Activated T-cell treated with anti-CD3 and anti-CD28 coated beads, Interleukin-2, amount 50 U/mL, for 24 hours (primary cell): ENCODE results near the gene PIH1D1.
"Not testable (repeated sequence)": the region's sequence is repeated elsewhere in the genome, so short reads cannot be mapped to it uniquely, and the experiment has no call there.

Source experiments
- DNase-seq: peaks from one replicate; pipeline ENCODE4 v3.0.0-alpha.2; 2020
- H3K27ac Mint-ChIP-seq: 2 replicates; pipeline ENCODE4 v1.8.0; 2020; ENCODE audit warnings: mild to moderate bottlenecking, mixed read lengths
- H3K27me3 Mint-ChIP-seq: 2 replicates; pipeline ENCODE4 v1.8.0; 2020; ENCODE audit warnings: mixed read lengths
- H3K36me3 Mint-ChIP-seq: 2 replicates; pipeline ENCODE4 v1.8.0; 2020; ENCODE audit warnings: low read depth, mixed read lengths
- H3K4me1 Mint-ChIP-seq: 2 replicates; pipeline ENCODE4 v1.8.0; 2020; ENCODE audit warnings: low read depth, mixed read lengths
- H3K4me3 Mint-ChIP-seq: 2 replicates; pipeline ENCODE4 v1.8.0; 2020; ENCODE audit warnings: mild to moderate bottlenecking, moderate library complexity, mixed read lengths
- H3K9me3 Mint-ChIP-seq: 2 replicates; pipeline ENCODE4 v1.8.0; 2020; ENCODE audit warnings: mixed read lengths

Gene PIH1D1

GRCh38 chr19:49470615-49470978, 19.0 kb upstream of the PIH1D1 start:
- DNase-seq, result no peak
- Mint-ChIP-seq H3K36me3 (peaks cover 38% of the 10 kb centered on the region), H3K4me3 (peak overlapping the region; percentile 48), H3K4me1 (peaks cover 56% of the 10 kb centered on the region), H3K27me3 (no peaks in the 10 kb centered on the region), H3K27ac (peak overlapping the region; percentile 85), H3K9me3 (no peaks in the 10 kb centered on the region)

- H3K4me1 Mint-ChIP-seq, result peaks cover 51% of the 10 kb centered on the region
- DNase-seq, result peak; percentile 85
- H3K27me3 Mint-ChIP-seq, result no peaks in the 10 kb centered on the region
- peaks cover 44% of the 10 kb centered on the region for H3K36me3 Mint-ChIP-seq
- H3K4me3 Mint-ChIP-seq, result peak overlapping the region; percentile 48
- no peaks in the 10 kb centered on the region for H3K9me3 Mint-ChIP-seq
- peak overlapping the region; percentile 85 for H3K27ac Mint-ChIP-seq
Observed at GRCh38 chr19:49469828-49470614, 18.4 kb upstream of the PIH1D1 start.

- peak; percentile 72 for DNase-seq
- Mint-ChIP-seq H3K4me3 (peak overlapping the region; percentile 58), H3K27me3 (no peaks in the 10 kb centered on the region), H3K27ac (peak overlapping the region; percentile 95), H3K36me3 (peaks cover 53% of the 10 kb centered on the region), H3K9me3 (no peaks in the 10 kb centered on the region), H3K4me1 (peaks cover 51% of the 10 kb centered on the region)
Observed at GRCh38 chr19:49468746-49469447, 17.3 kb upstream of the PIH1D1 start.

DNA sequence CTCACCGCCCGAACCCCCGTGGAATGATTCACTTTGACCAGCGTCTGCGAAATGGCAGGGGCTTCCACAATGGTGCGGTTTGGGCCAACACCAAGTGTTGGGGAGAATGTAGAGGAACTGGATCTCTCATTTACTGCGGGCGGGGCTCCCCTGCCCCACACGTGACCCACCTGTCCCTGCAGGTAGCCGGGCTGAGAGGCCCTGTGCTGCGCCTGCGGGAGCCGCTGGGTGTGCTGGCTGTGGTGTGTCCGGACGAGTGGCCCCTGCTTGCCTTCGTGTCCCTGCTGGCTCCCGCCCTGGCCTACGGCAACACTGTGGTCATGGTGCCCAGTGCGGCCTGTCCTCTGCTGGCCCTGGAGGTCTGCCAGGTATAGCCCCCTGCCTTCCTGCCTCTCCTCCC, 16.6 kb upstream of the PIH1D1 start:
- no peak for DNase-seq
- peaks cover 44% of the 10 kb centered on the region for H3K4me1 Mint-ChIP-seq

DNA sequence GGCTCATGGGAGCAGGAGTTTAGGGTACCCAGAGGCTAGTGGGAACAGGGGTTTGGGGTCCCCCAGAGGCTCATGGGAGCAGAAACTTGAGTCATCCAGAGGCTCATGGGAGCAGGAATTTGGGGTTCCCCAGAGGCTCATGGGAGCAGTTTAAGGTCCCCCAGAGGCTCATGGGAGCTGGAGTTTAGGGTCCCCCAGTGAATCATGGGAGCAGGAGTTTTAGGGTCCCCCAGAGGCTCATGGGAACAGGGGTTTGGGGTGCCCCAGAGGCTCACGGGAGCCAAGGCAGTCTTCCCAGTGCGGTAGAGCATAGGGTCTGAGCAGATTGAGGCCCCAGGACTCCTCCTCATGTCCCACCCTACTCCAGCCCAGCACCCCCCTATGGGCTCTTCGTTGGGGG, 13.8 kb upstream of the PIH1D1 start:
- Mint-ChIP-seq H3K9me3 (no peaks in the 10 kb centered on the region), H3K27ac (no peak overlapping the region), H3K4me1 (peaks cover 20% of the 10 kb centered on the region), H3K36me3 (peaks cover 52% of the 10 kb centered on the region), H3K4me3 (no peak overlapping the region), H3K27me3 (no peaks in the 10 kb centered on the region)
- no peak for DNase-seq

More for the DNA sequence above, 16.6 kb upstream of the PIH1D1 start:
- H3K27me3 Mint-ChIP-seq, result no peaks in the 10 kb centered on the region
- no peak overlapping the region for H3K4me3 Mint-ChIP-seq
- peak overlapping the region; percentile 95 for H3K27ac Mint-ChIP-seq
- peaks cover 53% of the 10 kb centered on the region for H3K36me3 Mint-ChIP-seq
- no peaks in the 10 kb centered on the region for H3K9me3 Mint-ChIP-seq

GRCh38 chr19:49463960-49464740, 12.5 kb upstream of the PIH1D1 start:
- peaks cover 55% of the 10 kb centered on the region for H3K36me3 Mint-ChIP-seq
- DNase-seq, result no peak
- no peaks in the 10 kb centered on the region for H3K27me3 Mint-ChIP-seq
- H3K27ac Mint-ChIP-seq, result peak overlapping the region; percentile 50
- no peaks in the 10 kb centered on the region for H3K9me3 Mint-ChIP-seq
- peaks cover 10% of the 10 kb centered on the region for H3K4me1 Mint-ChIP-seq
- H3K4me3 Mint-ChIP-seq, result no peak overlapping the region

GRCh38 chr19:49462492-49462891, 10.9 kb upstream of the PIH1D1 start:
- H3K27ac Mint-ChIP-seq, result no peak overlapping the region
- H3K4me1 Mint-ChIP-seq, result peaks cover 8% of the 10 kb centered on the region
- peaks cover 58% of the 10 kb centered on the region for H3K36me3 Mint-ChIP-seq
- DNase-seq, result no peak
- no peaks in the 10 kb centered on the region for H3K27me3 Mint-ChIP-seq
- no peaks in the 10 kb centered on the region for H3K9me3 Mint-ChIP-seq
- H3K4me3 Mint-ChIP-seq, result no peak overlapping the region

- no peak overlapping the region for H3K27ac Mint-ChIP-seq
- H3K4me3 Mint-ChIP-seq, result no peak overlapping the region
- peaks cover 58% of the 10 kb centered on the region for H3K36me3 Mint-ChIP-seq
- H3K27me3 Mint-ChIP-seq, result no peaks in the 10 kb centered on the region
- peaks cover 9% of the 10 kb centered on the region for H3K4me1 Mint-ChIP-seq
- no peaks in the 10 kb centered on the region for H3K9me3 Mint-ChIP-seq
- no peak for DNase-seq
Observed at GRCh38 chr19:49461656-49462055, 10.0 kb upstream of the PIH1D1 start.

GRCh38 chr19:49461130-49461529, 9.5 kb upstream of the PIH1D1 start:
- DNase-seq, H3K4me3 Mint-ChIP-seq, H3K27ac Mint-ChIP-seq, H3K9me3 Mint-ChIP-seq, H3K27me3 Mint-ChIP-seq: not testable (repeated sequence)
- Mint-ChIP-seq H3K36me3 (peaks cover 60% of the 10 kb centered on the region), H3K4me1 (peaks cover 14% of the 10 kb centered on the region)

GRCh38 chr19:49459388-49459787, 7.8 kb upstream of the PIH1D1 start:
- H3K9me3 Mint-ChIP-seq, result no peaks in the 10 kb centered on the region
- DNase-seq, result no peak
- peaks cover 24% of the 10 kb centered on the region for H3K4me1 Mint-ChIP-seq
- peaks cover 52% of the 10 kb centered on the region for H3K36me3 Mint-ChIP-seq
- H3K27me3 Mint-ChIP-seq, result no peaks in the 10 kb centered on the region
- H3K27ac Mint-ChIP-seq, result no peak overlapping the region
- no peak overlapping the region for H3K4me3 Mint-ChIP-seq

GRCh38 chr19:49458567-49458903, 6.9 kb upstream of the PIH1D1 start:
- H3K36me3 Mint-ChIP-seq, result peaks cover 57% of the 10 kb centered on the region
- DNase-seq, result no peak
- no peaks in the 10 kb centered on the region for H3K9me3 Mint-ChIP-seq
- H3K27ac Mint-ChIP-seq, result peak overlapping the region; percentile 77
- no peak overlapping the region for H3K4me3 Mint-ChIP-seq
- H3K27me3 Mint-ChIP-seq, result no peaks in the 10 kb centered on the region
- peaks cover 31% of the 10 kb centered on the region for H3K4me1 Mint-ChIP-seq

DNA sequence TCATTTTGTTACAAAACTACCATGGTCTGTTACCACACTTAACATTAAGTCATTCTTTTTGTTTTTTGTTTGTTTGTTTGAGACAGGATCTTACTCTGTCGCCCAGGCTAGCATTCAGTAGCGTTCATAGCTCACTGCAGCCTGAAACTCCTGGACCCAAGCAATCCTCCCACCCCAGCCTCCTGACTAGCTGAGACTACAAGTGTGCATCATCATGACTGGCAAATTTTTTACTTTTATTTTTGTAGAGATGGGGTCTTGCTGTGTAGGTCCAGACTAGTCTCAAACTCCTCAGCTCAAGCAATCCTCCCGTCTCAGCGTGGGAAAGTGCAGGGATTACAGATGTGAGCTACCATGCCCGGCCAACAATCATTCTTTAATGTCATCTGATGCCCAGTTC, 4.7 kb upstream of the PIH1D1 start:
- Mint-ChIP-seq H3K27ac (peak overlapping the region; percentile 68), H3K27me3 (no peaks in the 10 kb centered on the region), H3K4me3 (no peak overlapping the region), H3K4me1 (peaks cover 43% of the 10 kb centered on the region), H3K36me3 (peaks cover 63% of the 10 kb centered on the region), H3K9me3 (no peaks in the 10 kb centered on the region)
- DNase-seq, result no peak

DNA sequence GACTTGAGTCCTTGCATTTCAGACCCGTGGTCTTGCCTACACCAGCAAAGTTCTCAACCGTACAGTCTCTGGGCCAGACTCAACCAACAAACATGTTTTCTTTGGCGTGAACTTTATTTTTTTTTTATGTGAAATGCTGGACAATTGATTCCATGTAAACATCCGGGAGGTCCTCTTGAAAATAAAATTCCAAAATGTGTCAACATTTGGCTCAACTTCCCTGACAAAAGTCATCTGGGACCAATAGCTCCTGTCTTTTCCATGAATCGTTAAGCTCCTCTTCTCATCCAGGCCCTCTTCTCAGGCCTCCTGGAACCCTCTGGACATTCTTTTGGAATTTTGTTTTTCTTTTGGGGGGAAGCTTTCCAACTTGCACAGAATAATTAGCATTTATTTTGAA, 4.2 kb upstream of the PIH1D1 start:
- no peaks in the 10 kb centered on the region for H3K9me3 Mint-ChIP-seq
- peaks cover 46% of the 10 kb centered on the region for H3K4me1 Mint-ChIP-seq
- no peak for DNase-seq
- no peak overlapping the region for H3K4me3 Mint-ChIP-seq
- no peaks in the 10 kb centered on the region for H3K27me3 Mint-ChIP-seq
- peaks cover 65% of the 10 kb centered on the region for H3K36me3 Mint-ChIP-seq
- no peak overlapping the region for H3K27ac Mint-ChIP-seq

DNA sequence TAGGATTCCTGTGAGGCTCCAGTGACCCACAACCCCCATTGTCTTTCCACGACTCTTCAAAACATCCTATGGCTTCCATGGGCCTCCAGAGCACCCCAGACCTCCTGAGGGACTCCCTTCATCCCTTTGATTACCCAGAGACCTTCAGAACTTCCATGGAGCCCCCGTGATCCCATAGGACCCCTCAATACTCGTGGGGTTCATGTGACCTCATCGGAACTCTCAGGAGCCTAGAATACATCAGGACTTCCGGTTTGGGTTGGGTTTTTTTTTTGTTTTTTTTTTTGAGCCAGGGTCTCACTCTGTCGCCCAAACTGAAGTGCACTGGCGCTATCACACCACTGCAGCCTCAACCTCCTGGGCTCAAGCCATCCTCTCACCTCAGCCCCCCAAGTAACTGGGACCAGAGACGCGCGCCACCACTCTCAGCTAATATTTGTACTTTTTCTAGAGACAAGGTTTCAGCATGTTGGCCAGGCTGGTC, 2.2 kb upstream of the PIH1D1 start:
- H3K27me3 Mint-ChIP-seq, result no peaks in the 10 kb centered on the region
- DNase-seq, result no peak
- H3K9me3 Mint-ChIP-seq, result no peaks in the 10 kb centered on the region
- peak overlapping the region; percentile 99 for H3K4me3 Mint-ChIP-seq
- H3K27ac Mint-ChIP-seq, result peak overlapping the region; percentile 99
- peaks cover 66% of the 10 kb centered on the region for H3K36me3 Mint-ChIP-seq
- peaks cover 61% of the 10 kb centered on the region for H3K4me1 Mint-ChIP-seq
